K562 (cell line): ENCODE data around the gene SLX4IP. TPM values are rescaled to one million over a fixed set of nuclear protein-coding genes. Genes with fewer than 3 reads are reported as not detected.

Experiments used
- CBX3 ChIP-seq, 2 experiments: IDR thresholded peaks; 1 replicate in 1 of 2; 2 replicates in 1 of 2; pipeline ENCODE4 v1.6.1; 2012; ENCODE audit warnings: inconsistent platforms in 2 of 2, low read length in 2 of 2, borderline replicate concordance in 1 of 2, control low read depth in 1 of 2
- CHCHD3 ChIP-seq: fragments of 250-450 bp; sonication (Bioruptor Pico); IDR thresholded peaks from 2 replicates; pipeline ENCODE4 v2.1.2; 2022; ENCODE audit warnings: mild to moderate bottlenecking
- GATA2 ChIP-seq: sonication (generic); formaldehyde crosslinking; IDR thresholded peaks from 2 replicates; pipeline ENCODE4 v1.4.0; 2020; ENCODE audit warnings: mild to moderate bottlenecking, missing genetic modification reagents
- HMG20B ChIP-seq: fragments of 250-450 bp; sonication (Bioruptor Pico); IDR thresholded peaks from 2 replicates; pipeline ENCODE4 v1.5.0; 2021; ENCODE audit warnings: mild to moderate bottlenecking
- HNRNPK ChIP-seq: fragments of 200-400 bp; formaldehyde crosslinking; IDR thresholded peaks from one replicate; pipeline ENCODE4 v1.6.1; 2018; ENCODE audit warnings: mild to moderate bottlenecking, low read depth, low read length; ENCODE audit not compliant: poor library complexity, severe bottlenecking
- MAX ChIP-seq: sonication (generic); formaldehyde crosslinking; IDR thresholded peaks from 2 replicates; pipeline ENCODE4 v1.9.0; 2022; ENCODE audit warnings: mild to moderate bottlenecking, missing genetic modification reagents
- MECOM ChIP-seq: fragments of 250-450 bp; sonication (Bioruptor Pico); IDR thresholded peaks from 2 replicates; pipeline ENCODE4 v1.8.0; 2022; ENCODE audit warnings: inconsistent platforms
- MYBL2 ChIP-seq, 2 experiments: fragments of 450-650 bp in 1 of 2; sonication (generic) in 1 of 2; formaldehyde crosslinking in 1 of 2; IDR thresholded peaks; 2 replicates each; pipeline versions ENCODE4 v1.6.1 to v1.8.1; 2017 to 2022; ENCODE audit warnings: borderline replicate concordance in 1 of 2, inconsistent platforms in 1 of 2, low read depth in 1 of 2, mild to moderate bottlenecking in 1 of 2, missing genetic modification reagents in 1 of 2, moderate library complexity in 1 of 2
- NR0B1 ChIP-seq: fragments of 450-650 bp; IDR thresholded peaks from one replicate; pipeline ENCODE4 v1.6.1; 2018; ENCODE audit warnings: mild to moderate bottlenecking, moderate library complexity; ENCODE audit not compliant: partially characterized antibody
- PCBP1 ChIP-seq: fragments of 200-400 bp; formaldehyde crosslinking; IDR thresholded peaks from 2 replicates; pipeline ENCODE4 v1.6.1; 2018; ENCODE audit warnings: mild to moderate bottlenecking, low read depth, low read length; ENCODE audit not compliant: poor library complexity, severe bottlenecking
- TRIM28 ChIP-seq: fragments of 450-650 bp; IDR thresholded peaks from 2 replicates; pipeline ENCODE4 v1.6.1; 2017
- ZNF23 ChIP-seq: fragments of 250-450 bp; sonication (Bioruptor Pico); IDR thresholded peaks from 2 replicates; pipeline ENCODE4 v1.4.0; 2020; ENCODE audit warnings: mild to moderate bottlenecking
- ZNF696 ChIP-seq: fragments of 250-450 bp; sonication (Bioruptor Pico); conservative IDR thresholded peaks from 2 replicates; pipeline ENCODE4 v1.4.0; 2020; ENCODE audit warnings: mild to moderate bottlenecking, moderate library complexity
- polyA plus RNA-seq, 8 experiments: library from polyadenylated mRNA; depleted of rRNA in 4 of 8; stranded (reverse) in 5 of 8; unstranded in 3 of 8; fragments of >200 nt; fragmentation: Nextera tagmentation in 2 of 8; fragmentation: Illumina TruSeq in 1 of 8; extraction: Ambion mirVana in 2 of 8; extraction: Trizol in 1 of 8; gene quantifications; 2 replicates each; pipeline versions ENCODE4 v1.2.1 to v1.2.3, GENCODE V29; 2011 to 2014; ENCODE audit warnings: inconsistent platforms in 1 of 8, missing spikeins in 1 of 8
- total RNA-seq, 7 experiments: library from RNA; depleted of rRNA in 6 of 7; stranded (reverse); fragments of >200 nt in 6 of 7; fragmentation: Illumina TruSeq in 2 of 7; extraction: Trizol in 2 of 7; gene quantifications; 2 replicates each; pipeline versions ENCODE4 v1.2.1 to v1.2.3, GENCODE V29; 2011 to 2021; ENCODE audit warnings: low replicate concordance in 1 of 7
- TF ChIP-seq, protein P1 (sequence below), 3 experiments: IDR thresholded peaks in 2 of 3; conservative IDR thresholded peaks in 1 of 3; 2 replicates each; pipeline ENCODE4 v1.5.1; 2011 to 2012; ENCODE audit warnings: low read length in 3 of 3, mild to moderate bottlenecking in 3 of 3, control low read depth in 2 of 3, improper control_type of control experiment in 1 of 3, inconsistent platforms in 1 of 3, low read depth in 1 of 3, mixed read lengths in 1 of 3, moderate library complexity in 1 of 3; ENCODE audit not compliant: insufficient read depth in 2 of 3
- TF ChIP-seq, protein P2 (sequence below): fragments of 250-450 bp; sonication (Bioruptor Pico); IDR thresholded peaks from 2 replicates; pipeline ENCODE4 v1.4.0; 2020; ENCODE audit warnings: mild to moderate bottlenecking, moderate library complexity, borderline replicate concordance
- TF ChIP-seq, protein P3 (sequence below): sonication (generic); formaldehyde crosslinking; IDR thresholded peaks from 2 replicates; pipeline ENCODE4 v1.8.0; 2022; ENCODE audit warnings: mild to moderate bottlenecking, missing genetic modification reagents, borderline replicate concordance

The SLX4IP gene
- total and polyA plus RNA-seq, 9 of the 15 experiments (the other 6 are each of a cell fraction or from before 2014, with no cell fraction given): 1.5 to 5.9 (median 3.5) TPM

DNA sequence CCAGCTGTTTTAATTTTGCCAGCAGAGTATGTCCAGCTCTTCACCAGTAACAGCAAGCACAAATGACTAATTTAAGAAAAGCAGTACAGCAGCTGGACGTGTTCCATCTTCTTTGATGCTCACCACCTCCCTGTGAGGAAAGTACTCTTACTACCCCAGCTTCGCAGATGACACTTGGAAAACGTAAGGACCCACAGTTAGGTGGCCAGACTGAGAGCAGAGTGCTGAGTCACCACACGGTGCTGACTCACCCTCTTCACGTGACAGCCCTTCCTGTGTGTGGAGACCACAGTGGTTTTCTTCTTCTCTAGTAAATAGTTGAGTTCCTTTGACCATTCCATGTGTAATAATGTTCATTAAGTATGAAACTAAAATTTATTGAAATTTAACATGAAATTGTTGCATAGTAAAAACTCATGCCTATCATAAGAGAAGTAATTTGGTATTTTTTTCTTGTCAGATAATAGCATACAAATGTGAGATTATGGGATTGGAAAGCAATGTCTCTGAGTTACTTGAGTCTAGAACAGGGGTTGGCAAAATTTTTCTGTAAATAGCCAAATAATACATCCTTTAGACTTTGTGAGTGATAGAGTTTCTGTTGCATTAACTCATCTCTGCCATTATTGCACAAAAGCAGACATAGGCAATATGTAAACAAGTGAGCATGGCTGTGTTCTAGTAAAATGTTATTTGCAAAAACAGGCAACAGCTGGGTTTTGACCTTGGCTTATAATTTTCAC is 76.6 kb downstream of the SLX4IP start (continued):
- TF ChIP-seq HMG20B (CRISPR knock-in tag) (no peak), CBX3 (IDR thresholded peaks at IDR 0.05; ENCODE audit: borderline replicate concordance in 1 of 2, low read length in 2 of 2) (peak in 1 of 2 experiments; percentile 76; a peak in 2 of 3 replicates), NR0B1 (no peak), GATA2 (CRISPR knock-in tag) (no peak), MECOM (no peak), MAX (CRISPR knock-in tag) (peak; percentile 45; the same call in 1 of the 2 replicates), CHCHD3 (CRISPR knock-in tag) (no peak), TRIM28 (no peak), HNRNPK (no peak), MYBL2 (IDR thresholded peaks at IDR 0.05; ENCODE audit: low read depth) (no peak), MYBL2 (CRISPR knock-in tag; IDR thresholded peaks at IDR 0.05; ENCODE audit: borderline replicate concordance) (no peak), ZNF696 (no peak), ZNF23 (CRISPR knock-in tag) (no peak), PCBP1 (no peak)
- TF ChIP-seq, protein P1, sequence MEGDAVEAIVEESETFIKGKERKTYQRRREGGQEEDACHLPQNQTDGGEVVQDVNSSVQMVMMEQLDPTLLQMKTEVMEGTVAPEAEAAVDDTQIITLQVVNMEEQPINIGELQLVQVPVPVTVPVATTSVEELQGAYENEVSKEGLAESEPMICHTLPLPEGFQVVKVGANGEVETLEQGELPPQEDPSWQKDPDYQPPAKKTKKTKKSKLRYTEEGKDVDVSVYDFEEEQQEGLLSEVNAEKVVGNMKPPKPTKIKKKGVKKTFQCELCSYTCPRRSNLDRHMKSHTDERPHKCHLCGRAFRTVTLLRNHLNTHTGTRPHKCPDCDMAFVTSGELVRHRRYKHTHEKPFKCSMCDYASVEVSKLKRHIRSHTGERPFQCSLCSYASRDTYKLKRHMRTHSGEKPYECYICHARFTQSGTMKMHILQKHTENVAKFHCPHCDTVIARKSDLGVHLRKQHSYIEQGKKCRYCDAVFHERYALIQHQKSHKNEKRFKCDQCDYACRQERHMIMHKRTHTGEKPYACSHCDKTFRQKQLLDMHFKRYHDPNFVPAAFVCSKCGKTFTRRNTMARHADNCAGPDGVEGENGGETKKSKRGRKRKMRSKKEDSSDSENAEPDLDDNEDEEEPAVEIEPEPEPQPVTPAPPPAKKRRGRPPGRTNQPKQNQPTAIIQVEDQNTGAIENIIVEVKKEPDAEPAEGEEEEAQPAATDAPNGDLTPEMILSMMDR (IDR thresholded peaks at IDR 0.05 in 2 of 3, conservative IDR thresholded peaks at IDR 0.05 in 1 of 3; ENCODE audit: insufficient read depth in 2 of 3, low read depth in 1 of 3, low read length in 3 of 3): no peak
- TF ChIP-seq, protein P2, sequence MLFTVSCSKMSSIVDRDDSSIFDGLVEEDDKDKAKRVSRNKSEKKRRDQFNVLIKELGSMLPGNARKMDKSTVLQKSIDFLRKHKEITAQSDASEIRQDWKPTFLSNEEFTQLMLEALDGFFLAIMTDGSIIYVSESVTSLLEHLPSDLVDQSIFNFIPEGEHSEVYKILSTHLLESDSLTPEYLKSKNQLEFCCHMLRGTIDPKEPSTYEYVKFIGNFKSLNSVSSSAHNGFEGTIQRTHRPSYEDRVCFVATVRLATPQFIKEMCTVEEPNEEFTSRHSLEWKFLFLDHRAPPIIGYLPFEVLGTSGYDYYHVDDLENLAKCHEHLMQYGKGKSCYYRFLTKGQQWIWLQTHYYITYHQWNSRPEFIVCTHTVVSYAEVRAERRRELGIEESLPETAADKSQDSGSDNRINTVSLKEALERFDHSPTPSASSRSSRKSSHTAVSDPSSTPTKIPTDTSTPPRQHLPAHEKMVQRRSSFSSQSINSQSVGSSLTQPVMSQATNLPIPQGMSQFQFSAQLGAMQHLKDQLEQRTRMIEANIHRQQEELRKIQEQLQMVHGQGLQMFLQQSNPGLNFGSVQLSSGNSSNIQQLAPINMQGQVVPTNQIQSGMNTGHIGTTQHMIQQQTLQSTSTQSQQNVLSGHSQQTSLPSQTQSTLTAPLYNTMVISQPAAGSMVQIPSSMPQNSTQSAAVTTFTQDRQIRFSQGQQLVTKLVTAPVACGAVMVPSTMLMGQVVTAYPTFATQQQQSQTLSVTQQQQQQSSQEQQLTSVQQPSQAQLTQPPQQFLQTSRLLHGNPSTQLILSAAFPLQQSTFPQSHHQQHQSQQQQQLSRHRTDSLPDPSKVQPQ (CRISPR knock-in tag): no peak
- TF ChIP-seq, protein P3, sequence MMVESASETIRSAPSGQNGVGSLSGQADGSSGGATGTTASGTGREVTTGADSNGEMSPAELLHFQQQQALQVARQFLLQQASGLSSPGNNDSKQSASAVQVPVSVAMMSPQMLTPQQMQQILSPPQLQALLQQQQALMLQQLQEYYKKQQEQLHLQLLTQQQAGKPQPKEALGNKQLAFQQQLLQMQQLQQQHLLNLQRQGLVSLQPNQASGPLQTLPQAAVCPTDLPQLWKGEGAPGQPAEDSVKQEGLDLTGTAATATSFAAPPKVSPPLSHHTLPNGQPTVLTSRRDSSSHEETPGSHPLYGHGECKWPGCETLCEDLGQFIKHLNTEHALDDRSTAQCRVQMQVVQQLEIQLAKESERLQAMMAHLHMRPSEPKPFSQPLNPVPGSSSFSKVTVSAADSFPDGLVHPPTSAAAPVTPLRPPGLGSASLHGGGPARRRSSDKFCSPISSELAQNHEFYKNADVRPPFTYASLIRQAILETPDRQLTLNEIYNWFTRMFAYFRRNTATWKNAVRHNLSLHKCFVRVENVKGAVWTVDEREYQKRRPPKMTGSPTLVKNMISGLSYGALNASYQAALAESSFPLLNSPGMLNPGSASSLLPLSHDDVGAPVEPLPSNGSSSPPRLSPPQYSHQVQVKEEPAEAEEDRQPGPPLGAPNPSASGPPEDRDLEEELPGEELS (CRISPR knock-in tag): no peak
